HG03045 (cell line): ENCODE data around the gene TCF12.
"Not testable (repeated sequence)": the region's sequence is repeated elsewhere in the genome, so short reads cannot be mapped to it uniquely, and the experiment has no call there.

Experiments
- ATAC-seq: cut with Tn5 transposase; IDR thresholded peaks from one replicate; pipeline ENCODE4 v1.9.1; 2021; ENCODE audit warnings: mild to moderate bottlenecking, moderate library complexity; ENCODE audit not compliant: unreplicated experiment

Gene TCF12

GRCh38 chr15:57129064-57129463 lies 210.6 kb downstream of the TCF12 start:
- no peak for ATAC-seq

- no peak for ATAC-seq
These were observed 212.5 kb downstream of the TCF12 start for GRCh38 chr15:57130956-57131355.

GRCh38 chr15:57133127-57133968 lies 214.9 kb downstream of the TCF12 start:
- ATAC-seq, result no peak

GRCh38 chr15:57134071-57134605 lies 215.7 kb downstream of the TCF12 start:
- ATAC-seq, result no peak

- ATAC-seq, result no peak
These were observed 216.4 kb downstream of the TCF12 start for GRCh38 chr15:57134851-57135250.

- no peak for ATAC-seq
These were observed 217.4 kb downstream of the TCF12 start for GRCh38 chr15:57135800-57136199.

GRCh38 chr15:57138349-57138788 lies 219.9 kb downstream of the TCF12 start:
- no peak for ATAC-seq

GRCh38 chr15:57143511-57144078 lies 225.2 kb downstream of the TCF12 start:
- no peak for ATAC-seq

GRCh38 chr15:57144448-57144847 lies 226.0 kb downstream of the TCF12 start:
- no peak for ATAC-seq

- no peak for ATAC-seq
These were observed 228.2 kb downstream of the TCF12 start for GRCh38 chr15:57146506-57147201.

GRCh38 chr15:57147621-57148020 lies 229.2 kb downstream of the TCF12 start:
- no peak for ATAC-seq

GRCh38 chr15:57148262-57148661 lies 229.8 kb downstream of the TCF12 start:
- ATAC-seq, result no peak

GRCh38 chr15:57149196-57149595 lies 230.8 kb downstream of the TCF12 start:
- ATAC-seq, result no peak

- ATAC-seq, result no peak
These were observed 231.8 kb downstream of the TCF12 start for GRCh38 chr15:57150066-57150865.

GRCh38 chr15:57150866-57151203 lies 232.4 kb downstream of the TCF12 start:
- not testable (repeated sequence) for ATAC-seq

- ATAC-seq, result no peak
These were observed 233.7 kb downstream of the TCF12 start for GRCh38 chr15:57152133-57152532.

- ATAC-seq, result no peak
These were observed 234.5 kb downstream of the TCF12 start for GRCh38 chr15:57152666-57153539.

- ATAC-seq, result no peak
These were observed 237.9 kb downstream of the TCF12 start for GRCh38 chr15:57156210-57156884.

- ATAC-seq, result no peak
These were observed 240.1 kb downstream of the TCF12 start for GRCh38 chr15:57158589-57158988.
